Heart left ventricle (tissue), 13 donors: ENCODE data around the gene TMEM223.

Source experiments
- POLR2A ChIP-seq, 2 donors: fragments of 450-650 bp; IDR thresholded peaks; one replicate each; pipeline ENCODE4 v1.6.1; 2017; ENCODE audit warnings: antibody characterized with exemption in 2 of 2, mild to moderate bottlenecking in 2 of 2, moderate library complexity in 2 of 2
- TF ChIP-seq, protein P1 (sequence below), 12 donors: fragments of 200-600 bp; sonication (generic) in 4 of 12; IDR thresholded peaks; one replicate each; pipeline versions ENCODE4 v1.5.0 to v1.8.0; 2018 to 2022; ENCODE audit warnings: antibody characterized with exemption in 12 of 12, mild to moderate bottlenecking in 5 of 12
- donor health status: ischemic (EF 13 %, LVEDD 7.1; RV severe dilation, severe dysfunction).
- donor health status: DM: no; HTN: yes; CAD: no.
- donor health status: DM: no; HTN: no; CAD: no.
- donor health status: ischemic (EF 25% LVEDD 6.9; RV normal size, moderate dysfunction).
- donor health status: ischemic (EF 25% LVEDD 5.7; RV mildly dilated, moderate dysfunction).
- donor health status: ischemic (EF 35%, LVEDD 5.7; RV mildly dilated, moderate dysfunction).
- donor health status: nonischemic (EF 11% LVEDD 7.7; RV severe dilation, severe dysfunction).
- donor health status: DM: yes; HTN: yes; CAD: no.
- donor health status: PGD.
- donor health status: ischemic (EF 29% LVEDD 5.4; RV normal size, mild dysfunction).
- donor health status: nonischemic (EF 23%, LVEDD 6.1; RV moderate dilation, normal function).

DNA sequence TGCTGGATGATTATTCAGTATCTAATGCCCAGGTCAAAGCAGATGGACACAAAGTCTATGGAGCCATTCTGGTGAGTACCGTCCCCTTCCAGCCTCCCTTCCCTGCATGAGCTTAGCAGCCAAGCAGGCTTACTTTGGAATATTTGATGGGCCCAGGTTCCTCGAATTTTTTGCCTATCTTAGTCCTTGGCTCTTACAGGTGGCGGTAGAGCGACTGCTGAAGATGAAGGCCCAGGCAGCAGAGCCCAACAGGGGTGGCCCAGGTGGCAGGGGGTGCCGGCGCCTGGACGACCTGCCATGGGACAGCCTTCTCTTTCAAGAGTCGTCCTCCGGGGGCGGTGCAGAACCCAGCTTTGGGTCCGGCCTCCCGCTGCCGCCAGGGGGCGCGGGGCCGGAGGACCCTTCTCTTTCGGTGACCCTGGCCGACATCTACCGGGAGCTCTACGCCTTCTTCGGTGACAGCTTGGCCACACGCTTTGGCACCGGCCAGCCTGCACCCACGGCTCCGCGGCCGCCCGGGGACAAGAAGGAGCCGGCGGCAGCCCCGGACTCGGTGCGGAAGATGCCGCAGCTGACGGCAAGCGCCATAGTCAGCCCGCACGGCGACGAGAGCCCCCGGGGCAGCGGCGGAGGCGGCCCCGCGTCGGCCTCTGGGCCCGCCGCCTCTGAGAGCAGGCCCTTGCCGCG is 5.3 kb downstream of the TMEM223 start:
- TF ChIP-seq, protein P1, sequence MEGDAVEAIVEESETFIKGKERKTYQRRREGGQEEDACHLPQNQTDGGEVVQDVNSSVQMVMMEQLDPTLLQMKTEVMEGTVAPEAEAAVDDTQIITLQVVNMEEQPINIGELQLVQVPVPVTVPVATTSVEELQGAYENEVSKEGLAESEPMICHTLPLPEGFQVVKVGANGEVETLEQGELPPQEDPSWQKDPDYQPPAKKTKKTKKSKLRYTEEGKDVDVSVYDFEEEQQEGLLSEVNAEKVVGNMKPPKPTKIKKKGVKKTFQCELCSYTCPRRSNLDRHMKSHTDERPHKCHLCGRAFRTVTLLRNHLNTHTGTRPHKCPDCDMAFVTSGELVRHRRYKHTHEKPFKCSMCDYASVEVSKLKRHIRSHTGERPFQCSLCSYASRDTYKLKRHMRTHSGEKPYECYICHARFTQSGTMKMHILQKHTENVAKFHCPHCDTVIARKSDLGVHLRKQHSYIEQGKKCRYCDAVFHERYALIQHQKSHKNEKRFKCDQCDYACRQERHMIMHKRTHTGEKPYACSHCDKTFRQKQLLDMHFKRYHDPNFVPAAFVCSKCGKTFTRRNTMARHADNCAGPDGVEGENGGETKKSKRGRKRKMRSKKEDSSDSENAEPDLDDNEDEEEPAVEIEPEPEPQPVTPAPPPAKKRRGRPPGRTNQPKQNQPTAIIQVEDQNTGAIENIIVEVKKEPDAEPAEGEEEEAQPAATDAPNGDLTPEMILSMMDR (IDR thresholded peaks at IDR 0.05) = peak in 11 of 12 donors; percentile 92 to 98 (median 94)
- no peak for TF ChIP-seq POLR2A (IDR thresholded peaks at IDR 0.05)
